CD4-positive, alpha-beta memory T cell (primary cell): ENCODE measurements around the gene RAC3. TPM values are rescaled to one million over a fixed set of nuclear protein-coding genes. Genes with fewer than 3 reads are reported as not detected.

ENCODE experiments used
- CTCF ChIA-PET: fragments of 350-600 bp; sonication (Branson Sonifier 250); formaldehyde crosslinking; loops from one replicate; lab custom pipeline; 2021; ENCODE audit warnings: inconsistent platforms; ENCODE audit not compliant: partially characterized antibody; lab: Charles Lee
- POLR2A ChIA-PET: fragments of 350-600 bp; sonication (Branson Sonifier 250); formaldehyde crosslinking; loops from one replicate; lab custom pipeline; 2021; ENCODE audit not compliant: partially characterized antibody; lab: Charles Lee
- DNase-seq, 5 donors: peaks; one replicate each; pipeline versions ENCODE4 v3.0.0 to v3.0.0-alpha.2; 2020 to 2022; ENCODE audit warnings: mixed read lengths in 1 of 5
- H3K27ac ChIP-seq: one replicate; pipeline ENCODE4 v1.7.0; 2013; ENCODE audit warnings: low read depth, low read length
- H3K27me3 ChIP-seq: 2 replicates; pipeline ENCODE4 v1.7.0; 2013; ENCODE audit warnings: mild to moderate bottlenecking, low read length, moderate library complexity; ENCODE audit not compliant: insufficient read depth
- H3K36me3 ChIP-seq: 2 replicates; pipeline ENCODE4 v1.7.0; 2013; ENCODE audit warnings: mild to moderate bottlenecking, low read length, moderate library complexity; ENCODE audit not compliant: insufficient read depth
- H3K4me1 ChIP-seq: 2 replicates; pipeline ENCODE4 v1.7.0; 2013; ENCODE audit warnings: mild to moderate bottlenecking, low read length, moderate library complexity; ENCODE audit not compliant: insufficient read depth
- H3K4me3 ChIP-seq, 2 donors: one replicate each; pipeline ENCODE4 v1.7.0; 2013; ENCODE audit warnings: low read length in 2 of 2, mild to moderate bottlenecking in 1 of 2
- H3K9me3 ChIP-seq, 2 donors: one replicate each; pipeline ENCODE4 v1.7.0; 2013; ENCODE audit warnings: low read length in 2 of 2, control low read depth in 1 of 2; ENCODE audit not compliant: control insufficient read depth in 1 of 2
- H3K27ac Mint-ChIP-seq, 7 donors: one replicate each; pipeline ENCODE4 v1.8.0; 2020 to 2021; ENCODE audit warnings: mixed read lengths in 7 of 7, mild to moderate bottlenecking in 6 of 7, inconsistent platforms in 3 of 7, moderate library complexity in 3 of 7
- H3K27me3 Mint-ChIP-seq, 2 donors: one replicate each; pipeline ENCODE4 v1.8.0; 2020 to 2021; ENCODE audit warnings: mixed read lengths in 2 of 2
- H3K36me3 Mint-ChIP-seq, 2 donors: one replicate each; pipeline ENCODE4 v1.8.0; 2020 to 2021; ENCODE audit warnings: mixed read lengths in 2 of 2, inconsistent platforms in 1 of 2, mild to moderate bottlenecking in 1 of 2
- H3K4me1 Mint-ChIP-seq, 4 donors: one replicate each; pipeline ENCODE4 v1.8.0; 2020 to 2021; ENCODE audit warnings: mixed read lengths in 4 of 4, mild to moderate bottlenecking in 1 of 4
- H3K4me3 Mint-ChIP-seq, 8 donors: one replicate each; pipeline ENCODE4 v1.8.0; 2020 to 2021; ENCODE audit warnings: mixed read lengths in 8 of 8, mild to moderate bottlenecking in 7 of 8, moderate library complexity in 6 of 8, inconsistent platforms in 3 of 8
- H3K9me3 Mint-ChIP-seq, 8 donors: one replicate each; pipeline ENCODE4 v1.8.0; 2020 to 2021; ENCODE audit warnings: mixed read lengths in 8 of 8, mild to moderate bottlenecking in 5 of 8, inconsistent platforms in 3 of 8, moderate library complexity in 1 of 8
- intact Hi-C: fragments of 100-400 bp; cut with micrococcal nuclease; formaldehyde crosslinking; loops from one replicate; pipeline ENCODE4 v1.15.1; 2023
- polyA plus RNA-seq, 2 donors: library from polyadenylated mRNA; unstranded; fragments of 300-500 nt; fragmentation: Illumina TruSeq; gene quantifications; one replicate each; pipeline ENCODE4 v1.2.3, GENCODE V29; 2021
- total RNA-seq, 2 experiments: library from RNA; stranded (reverse); gene quantifications; one replicate each; pipeline ENCODE4 v1.2.3, GENCODE V29; 2021

Gene RAC3
- total and polyA plus RNA-seq, 4 experiments from 2014 or later, result 0.44 to 2.3 (median 0.86) TPM; not detected in 1

GRCh38 chr17:82072827-82073226, 41.3 kb downstream of the RAC3 start:
- no peaks in the 10 kb centered on the region for H3K4me1 Mint-ChIP-seq
- no peaks in the 10 kb centered on the region for H3K27me3 ChIP-seq
- no peak overlapping the region for H3K4me3 Mint-ChIP-seq
- no peak for DNase-seq
- H3K27me3 Mint-ChIP-seq, result no peaks in the 10 kb centered on the region
- ChIA-PET POLR2A (no interaction called here), CTCF (interaction anchor here (0.6 to 0.8 kb wide), 3 partner anchors 35 to 437 kb away, joined by 3 read pairs; partner anchors contain the start of gene DCXR)
- no peaks in the 10 kb centered on the region for H3K36me3 Mint-ChIP-seq
- no peak overlapping the region for H3K4me3 ChIP-seq
- H3K4me1 ChIP-seq, result no peaks in the 10 kb centered on the region
- H3K27ac Mint-ChIP-seq, result no peak overlapping the region
- H3K9me3 Mint-ChIP-seq, result peaks cover 0 to 4% (median 0%) of the 10 kb centered on the region in 8 donors
- H3K9me3 ChIP-seq, result no peaks in the 10 kb centered on the region
- H3K36me3 ChIP-seq, result no peaks in the 10 kb centered on the region
- H3K27ac ChIP-seq, result no peak overlapping the region
- intact Hi-C loops, result no loop called here

- H3K27ac ChIP-seq, result no peak overlapping the region
- H3K27me3 Mint-ChIP-seq, result no peaks in the 10 kb centered on the region
- peaks cover 0 to 2% of the 10 kb centered on the region in 2 donors for H3K36me3 Mint-ChIP-seq
- H3K4me3 Mint-ChIP-seq, result no peak overlapping the region
- H3K27ac Mint-ChIP-seq, result no peak overlapping the region
- CTCF ChIA-PET, result interaction anchor here (0.6 to 0.8 kb wide), 2 partner anchors 36 to 43 kb away, joined by 3 read pairs; partner anchors contain the start of gene DCXR
- no peaks in the 10 kb centered on the region for H3K9me3 ChIP-seq
- H3K4me1 Mint-ChIP-seq, result no peaks in the 10 kb centered on the region
- H3K36me3 ChIP-seq, result no peaks in the 10 kb centered on the region
- POLR2A ChIA-PET, result no interaction called here
- peaks cover 0 to 4% (median 0%) of the 10 kb centered on the region in 8 donors for H3K9me3 Mint-ChIP-seq
- intact Hi-C loops, result no loop called here
- no peak for DNase-seq
- no peaks in the 10 kb centered on the region for H3K27me3 ChIP-seq
- H3K4me3 ChIP-seq, result no peak overlapping the region
- H3K4me1 ChIP-seq, result no peaks in the 10 kb centered on the region
Measured at GRCh38 chr17:82073446-82073845, 42.0 kb downstream of the RAC3 start.

DNA sequence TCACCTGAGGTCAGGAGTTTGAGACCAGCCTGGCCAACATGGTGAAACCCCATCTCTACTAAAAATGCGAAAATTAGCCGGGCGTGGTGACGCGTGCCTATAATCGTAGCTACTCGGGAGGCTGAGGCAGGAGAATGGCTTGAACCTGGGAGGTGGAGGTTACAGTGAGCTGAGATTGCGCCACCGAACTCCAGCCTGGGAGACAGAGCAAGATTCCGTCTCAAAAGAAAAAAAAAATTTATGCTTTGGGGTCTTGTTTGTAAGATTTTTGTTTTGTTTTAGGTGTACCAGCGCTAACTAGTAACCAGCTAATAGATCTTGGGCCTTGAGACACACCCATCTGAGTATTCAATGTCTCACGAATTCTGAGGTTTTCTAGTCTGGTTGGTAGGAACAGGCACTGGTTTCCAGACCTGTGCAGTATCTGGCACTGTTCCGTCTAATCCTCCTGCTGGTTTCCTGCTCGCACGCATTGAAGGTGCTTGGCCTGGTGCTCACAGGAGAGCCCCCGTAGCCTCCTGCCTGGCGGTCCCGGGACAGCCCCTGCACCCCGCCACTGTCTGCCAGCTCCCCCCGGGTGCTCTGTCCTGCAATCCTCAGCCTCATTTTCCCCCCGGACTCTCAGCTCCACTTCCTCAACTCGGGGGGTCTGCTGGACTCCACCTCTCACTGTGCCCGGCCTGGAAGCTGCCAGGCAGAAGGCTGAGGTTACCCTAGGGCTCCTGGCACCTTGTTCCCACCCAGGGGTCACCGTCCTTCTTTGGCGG, 44.7 kb downstream of the RAC3 start:
- Mint-ChIP-seq H3K4me3 (no peak overlapping the region), H3K27ac (peak overlapping the region in 1 of 7 donors; percentile 30), H3K4me1 (no peaks in the 10 kb centered on the region), H3K27me3 (no peaks in the 10 kb centered on the region), H3K36me3 (peaks cover 3 to 6% of the 10 kb centered on the region in 2 donors), H3K9me3 (peaks cover 0 to 4% (median 0%) of the 10 kb centered on the region in 8 donors)
- DNase-seq, result no peak
- Histone ChIP-seq H3K27me3 (no peaks in the 10 kb centered on the region), H3K36me3 (peaks cover 6% of the 10 kb centered on the region), H3K9me3 (no peaks in the 10 kb centered on the region), H3K27ac (no peak overlapping the region), H3K4me1 (no peaks in the 10 kb centered on the region), H3K4me3 (no peak overlapping the region)
- intact Hi-C loops, result no loop called here
- CTCF ChIA-PET, result no interaction called here
- POLR2A ChIA-PET, result no interaction called here

GRCh38 chr17:82076785-82077591, 45.5 kb downstream of the RAC3 start:
- H3K9me3 Mint-ChIP-seq, result peaks cover 0 to 4% (median 0%) of the 10 kb centered on the region in 8 donors
- no peak overlapping the region for H3K4me3 ChIP-seq
- H3K36me3 ChIP-seq, result peaks cover 10% of the 10 kb centered on the region
- no peaks in the 10 kb centered on the region for H3K9me3 ChIP-seq
- H3K27me3 Mint-ChIP-seq, result no peaks in the 10 kb centered on the region
- ChIA-PET CTCF (no interaction called here), POLR2A (interaction anchor here (0.8 kb wide), 1 partner anchor 21 kb away, joined by 3 read pairs; the partner anchor contains the start of gene FASN)
- peak overlapping the region in 1 of 7 donors; percentile 30 for H3K27ac Mint-ChIP-seq
- no peaks in the 10 kb centered on the region for H3K4me1 ChIP-seq
- H3K4me1 Mint-ChIP-seq, result no peaks in the 10 kb centered on the region
- no peaks in the 10 kb centered on the region for H3K27me3 ChIP-seq
- peaks cover 3 to 6% of the 10 kb centered on the region in 2 donors for H3K36me3 Mint-ChIP-seq
- intact Hi-C loops, result no loop called here
- no peak for DNase-seq
- H3K27ac ChIP-seq, result no peak overlapping the region
- H3K4me3 Mint-ChIP-seq, result no peak overlapping the region

GRCh38 chr17:82077617-82078358, 46.3 kb downstream of the RAC3 start:
- Histone ChIP-seq H3K36me3 (peaks cover 11% of the 10 kb centered on the region), H3K4me3 (no peak overlapping the region), H3K4me1 (no peaks in the 10 kb centered on the region), H3K27ac (no peak overlapping the region), H3K27me3 (no peaks in the 10 kb centered on the region), H3K9me3 (no peaks in the 10 kb centered on the region)
- H3K36me3 Mint-ChIP-seq, result peaks cover 3 to 6% of the 10 kb centered on the region in 2 donors
- no peaks in the 10 kb centered on the region for H3K27me3 Mint-ChIP-seq
- H3K4me3 Mint-ChIP-seq, result no peak overlapping the region
- ChIA-PET CTCF (no interaction called here), POLR2A (interaction anchor here (0.8 kb wide), 1 partner anchor 20 kb away, joined by 3 read pairs; the partner anchor contains the start of gene FASN)
- H3K9me3 Mint-ChIP-seq, result peaks cover 0 to 4% (median 0%) of the 10 kb centered on the region in 8 donors
- no peak for DNase-seq
- intact Hi-C loops, result no loop called here
- no peaks in the 10 kb centered on the region for H3K4me1 Mint-ChIP-seq
- peak overlapping the region in 1 of 7 donors; percentile 27 for H3K27ac Mint-ChIP-seq

DNA sequence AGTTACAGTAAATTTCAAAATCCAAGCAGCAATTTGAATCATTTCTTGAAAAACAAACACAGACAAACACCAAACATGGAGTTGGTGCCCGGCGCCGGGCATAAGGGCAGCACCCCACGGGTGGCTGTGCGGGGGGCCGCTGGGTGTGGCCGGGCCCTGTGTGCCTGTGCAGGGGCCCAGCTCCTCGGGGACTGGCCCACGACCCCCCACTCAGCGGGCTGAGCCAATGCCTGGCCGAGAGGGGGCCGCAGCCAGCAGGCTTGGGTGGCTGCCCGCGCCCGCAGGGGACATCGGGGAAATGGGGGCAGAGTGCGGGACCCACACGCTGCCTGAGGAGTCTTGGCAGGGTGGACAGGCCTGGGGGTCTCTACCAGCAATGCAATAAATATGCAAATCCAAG, 47.0 kb downstream of the RAC3 start:
- CTCF ChIA-PET, result no interaction called here

More for the DNA sequence above, 47.0 kb downstream of the RAC3 start:
- Histone ChIP-seq H3K36me3 (peaks cover 14% of the 10 kb centered on the region), H3K27ac (no peak overlapping the region), H3K4me1 (no peaks in the 10 kb centered on the region), H3K27me3 (no peaks in the 10 kb centered on the region), H3K4me3 (no peak overlapping the region), H3K9me3 (no peaks in the 10 kb centered on the region)
- intact Hi-C loops, result no loop called here
- H3K4me1 Mint-ChIP-seq, result no peaks in the 10 kb centered on the region
- H3K27ac Mint-ChIP-seq, result no peak overlapping the region
- H3K4me3 Mint-ChIP-seq, result no peak overlapping the region
- no peak for DNase-seq
- POLR2A ChIA-PET, result no interaction called here
- H3K36me3 Mint-ChIP-seq, result peaks cover 7 to 10% of the 10 kb centered on the region in 2 donors
- H3K9me3 Mint-ChIP-seq, result peaks cover 0 to 4% (median 0%) of the 10 kb centered on the region in 8 donors
- no peaks in the 10 kb centered on the region for H3K27me3 Mint-ChIP-seq
